Endothelial cell of umbilical vein (primary cell): ENCODE results near the gene TMEM186. TPM values are rescaled to one million over a fixed set of nuclear protein-coding genes. Genes with fewer than 3 reads are reported as not detected.

ENCODE experiments used
- BruUV-seq: library from RNA; stranded (reverse); fragments of 400-500 nt; replicated peaks from 2 replicates; lab custom pipeline; 2021; lab: Mats Ljungman, UMichigan
- CTCF ChIA-PET: fragments of 300-600, 350-600 bp; sonication (Branson Sonifier 250); formaldehyde crosslinking; loops from one replicate; lab custom pipeline; 2021; ENCODE audit warnings: antibody characterized with exemption, inconsistent platforms; lab: Charles Lee
- POLR2A ChIA-PET: fragments of 300-600, 350-600 bp; sonication (Branson Sonifier 250); formaldehyde crosslinking; loops from one replicate; lab custom pipeline; 2021; ENCODE audit warnings: antibody characterized with exemption, inconsistent platforms; lab: Charles Lee
- DNase-seq: peaks from one replicate; pipeline ENCODE4 v3.0.0-alpha.2; 2011; ENCODE audit warnings: low read depth, low spot score
- FAIRE-seq: peaks from 2 replicates; lab custom pipeline; 2011; peaks lifted over from hg19 to GRCh38; lab: Jason Lieb, UNC
- H2AFZ ChIP-seq: 2 replicates; pipeline ENCODE4 v1.6.0; 2012; ENCODE audit warnings: low read depth, low read length, control low read depth, inconsistent platforms
- H3K27ac ChIP-seq: 2 replicates; pipeline ENCODE4 v1.5.1; 2011; ENCODE audit warnings: low read depth, mild to moderate bottlenecking, control low read depth, low read length, moderate library complexity; ENCODE audit not compliant: insufficient read depth
- H3K27me3 ChIP-seq, 2 experiments: 2 replicates each; pipeline versions ENCODE4 v1.6.0 to v1.6.1; 2011; ENCODE audit warnings: low read length in 2 of 2, mixed read lengths in 1 of 2; ENCODE audit not compliant: control insufficient read depth in 2 of 2, insufficient read depth in 2 of 2
- H3K36me3 ChIP-seq, 2 experiments: 2 replicates in 1 of 2; 3 replicates in 1 of 2; pipeline ENCODE4 v1.5.1; 2011; ENCODE audit warnings: low read length in 2 of 2, mild to moderate bottlenecking in 1 of 2, moderate library complexity in 1 of 2; ENCODE audit not compliant: control insufficient read depth in 2 of 2, insufficient read depth in 2 of 2; ENCODE audit errors: extremely low read depth in 1 of 2
- H3K4me1 ChIP-seq: 3 replicates; pipeline ENCODE4 v1.5.1; 2011; ENCODE audit warnings: mild to moderate bottlenecking, low read length; ENCODE audit not compliant: control insufficient read depth, insufficient read depth; ENCODE audit errors: extremely low read depth
- H3K4me2 ChIP-seq: 2 replicates; pipeline ENCODE4 v1.6.1; 2011; ENCODE audit warnings: low read length, control low read depth, mixed read lengths; ENCODE audit not compliant: insufficient read depth
- H3K4me3 ChIP-seq, 3 experiments: fragments of 200-600 bp in 1 of 3; sonication (generic), shearing (Covaris generic) in 1 of 3; replicated peaks in 1 of 3; 2 replicates each; pipeline ENCODE4 v1.5.1; 2011 to 2016; ENCODE audit warnings: control low read depth in 3 of 3, low read length in 3 of 3, mild to moderate bottlenecking in 2 of 3, inconsistent platforms in 1 of 3, low read depth in 1 of 3, moderate library complexity in 1 of 3; ENCODE audit not compliant: insufficient read depth in 1 of 3
- H3K79me2 ChIP-seq: 2 replicates; pipeline ENCODE4 v1.6.0; 2012; ENCODE audit warnings: low read length, inconsistent platforms; ENCODE audit not compliant: control insufficient read depth, insufficient read depth
- H3K9ac ChIP-seq: replicated peaks from 2 replicates; pipeline ENCODE3; 2011; ENCODE audit warnings: low read length, control low read depth; ENCODE audit not compliant: insufficient read depth; ENCODE audit errors: extremely low read depth
- H3K9me1 ChIP-seq: replicated peaks from 3 replicates; pipeline ENCODE4 v1.6.0; 2011; ENCODE audit warnings: mild to moderate bottlenecking, low read length; ENCODE audit not compliant: control insufficient read depth, insufficient read depth; ENCODE audit errors: extremely low read depth
- H3K9me3 ChIP-seq: replicated peaks from 2 replicates; pipeline ENCODE4 v1.5.1; 2012; ENCODE audit warnings: low read length, inconsistent platforms; ENCODE audit not compliant: control insufficient read depth, insufficient read depth
- H4K20me1 ChIP-seq: replicated peaks from 2 replicates; pipeline ENCODE3; 2011; ENCODE audit warnings: mild to moderate bottlenecking, low read length; ENCODE audit not compliant: control insufficient read depth, insufficient read depth; ENCODE audit errors: extremely low read depth
- FOS ChIP-seq: IDR thresholded peaks from 2 replicates; pipeline ENCODE4 v1.6.1; 2011; ENCODE audit warnings: mild to moderate bottlenecking, low read length, moderate library complexity, borderline replicate concordance; ENCODE audit not compliant: insufficient read depth
- JUN ChIP-seq: IDR thresholded peaks from 2 replicates; pipeline ENCODE4 v1.6.1; 2011; ENCODE audit warnings: borderline replicate concordance, low read depth; ENCODE audit not compliant: insufficient read length, insufficient read depth
- MYC ChIP-seq: IDR thresholded peaks from one replicate; pipeline ENCODE4 v1.6.1; 2011; ENCODE audit warnings: mild to moderate bottlenecking, low read depth, low read length
- POLR2AphosphoS5 ChIP-seq: IDR thresholded peaks from 2 replicates; pipeline ENCODE4 v1.6.1; 2012; ENCODE audit warnings: low read depth, mild to moderate bottlenecking, control low read depth, low read length, moderate library complexity; ENCODE audit not compliant: insufficient read depth
- dilution Hi-C: fragments of 300-500 bp; cut with MboI; formaldehyde crosslinking; loops from one replicate; pipeline ENCODE4 v1.15.0; 2019; ENCODE audit warnings: low sequenced_read_pairs; ENCODE audit not compliant: extremely low pct_ligation_motif_present
- intact Hi-C: fragments of 100-400 bp; cut with micrococcal nuclease; formaldehyde crosslinking; loops from one replicate; pipeline ENCODE4 v1.10.0; 2022
- polyA plus RNA-seq, 4 experiments: library from polyadenylated mRNA; depleted of rRNA in 3 of 4; stranded (reverse) in 3 of 4; unstranded in 1 of 4; fragments of >200 nt; gene quantifications; 2 replicates each; pipeline versions ENCODE4 v1.2.1 to v1.2.3, GENCODE V29; 2011 to 2012; ENCODE audit warnings: missing spikeins in 1 of 4
- total RNA-seq: library from RNA; stranded (reverse); gene quantifications from 2 replicates; pipeline ENCODE4 v1.2.3, GENCODE V29; 2021
- TF ChIP-seq, protein P1 (sequence below), 2 donors: IDR thresholded peaks; 1 replicate in 1 of 2; 2 replicates in 1 of 2; pipeline ENCODE4 v1.5.1; 2011; ENCODE audit warnings: low read length in 2 of 2, mild to moderate bottlenecking in 2 of 2, moderate library complexity in 2 of 2, control low read depth in 1 of 2, inconsistent platforms in 1 of 2, low read depth in 1 of 2; ENCODE audit not compliant: insufficient read depth in 1 of 2; ENCODE audit errors: extremely low read depth in 1 of 2

The TMEM186 gene
- total and polyA plus RNA-seq, 2 donors (not counting 3 experiments of a cell fraction or from before 2014, with no cell fraction given) = 8.0 to 9.6 TPM

DNA sequence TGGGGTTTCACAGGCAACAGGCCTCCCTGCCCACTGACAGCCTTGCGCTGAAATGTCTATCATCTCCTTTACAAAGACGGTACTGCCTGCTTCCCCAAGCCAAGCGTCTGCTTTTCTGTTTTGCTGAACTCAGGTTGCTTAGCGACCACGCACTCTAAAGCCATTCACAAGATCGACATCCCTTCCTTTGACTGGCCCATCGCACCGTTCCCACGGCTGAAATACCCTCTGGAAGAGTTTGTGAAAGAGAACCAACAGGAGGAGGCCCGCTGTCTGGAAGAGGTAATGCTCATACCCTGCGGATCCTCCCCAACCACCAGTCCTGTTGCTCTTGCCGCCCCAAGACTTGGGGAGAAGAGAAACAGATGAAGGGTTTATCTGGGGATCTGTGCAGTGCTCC lies 28.7 kb downstream of the TMEM186 start:
- BruUV-seq = no TSS peak
- dilution Hi-C loops = no loop called here
- FAIRE-seq = no peak

DNA sequence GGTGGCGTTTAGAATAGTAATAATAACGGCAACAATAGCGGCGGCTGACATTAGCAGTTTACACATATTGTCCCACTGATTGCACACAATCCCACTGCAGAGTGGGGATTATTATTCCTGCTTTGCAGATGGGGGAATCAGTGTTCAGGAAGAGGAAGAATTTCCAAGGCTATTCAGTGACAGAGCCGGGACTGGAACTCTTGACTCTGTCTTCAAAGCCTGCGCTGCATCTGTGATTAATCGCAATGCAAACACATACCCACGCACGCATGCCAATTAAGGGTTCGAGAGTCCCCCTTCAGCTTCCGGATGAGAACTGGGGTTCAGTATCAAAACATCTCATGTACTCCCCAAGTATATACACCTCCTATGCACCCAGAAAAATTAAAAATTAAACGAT lies 29.2 kb downstream of the TMEM186 start:
- no peak overlapping the region for H3K27ac ChIP-seq
- BruUV-seq = no TSS peak
- no peaks in the 10 kb centered on the region for H3K9me1 ChIP-seq
- CTCF ChIA-PET = no interaction called here
- TF ChIP-seq MYC (no peak), JUN (no peak), POLR2AphosphoS5 (no peak), FOS (no peak)
- TF ChIP-seq, protein P1, sequence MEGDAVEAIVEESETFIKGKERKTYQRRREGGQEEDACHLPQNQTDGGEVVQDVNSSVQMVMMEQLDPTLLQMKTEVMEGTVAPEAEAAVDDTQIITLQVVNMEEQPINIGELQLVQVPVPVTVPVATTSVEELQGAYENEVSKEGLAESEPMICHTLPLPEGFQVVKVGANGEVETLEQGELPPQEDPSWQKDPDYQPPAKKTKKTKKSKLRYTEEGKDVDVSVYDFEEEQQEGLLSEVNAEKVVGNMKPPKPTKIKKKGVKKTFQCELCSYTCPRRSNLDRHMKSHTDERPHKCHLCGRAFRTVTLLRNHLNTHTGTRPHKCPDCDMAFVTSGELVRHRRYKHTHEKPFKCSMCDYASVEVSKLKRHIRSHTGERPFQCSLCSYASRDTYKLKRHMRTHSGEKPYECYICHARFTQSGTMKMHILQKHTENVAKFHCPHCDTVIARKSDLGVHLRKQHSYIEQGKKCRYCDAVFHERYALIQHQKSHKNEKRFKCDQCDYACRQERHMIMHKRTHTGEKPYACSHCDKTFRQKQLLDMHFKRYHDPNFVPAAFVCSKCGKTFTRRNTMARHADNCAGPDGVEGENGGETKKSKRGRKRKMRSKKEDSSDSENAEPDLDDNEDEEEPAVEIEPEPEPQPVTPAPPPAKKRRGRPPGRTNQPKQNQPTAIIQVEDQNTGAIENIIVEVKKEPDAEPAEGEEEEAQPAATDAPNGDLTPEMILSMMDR (IDR thresholded peaks at IDR 0.05; ENCODE audit: extremely low read depth in 1 of 2, insufficient read depth in 1 of 2, low read depth in 1 of 2, low read length in 2 of 2) = no peak
- no peaks in the 10 kb centered on the region for H3K36me3 ChIP-seq
- POLR2A ChIA-PET = no interaction called here
- FAIRE-seq (no peak), DNase-seq (no peak)
- H4K20me1 ChIP-seq = no peaks in the 10 kb centered on the region
- no peaks in the 10 kb centered on the region for H3K79me2 ChIP-seq
- dilution Hi-C loops (no loop called here), intact Hi-C loops (no loop called here)
- H3K9ac ChIP-seq = no peak overlapping the region
- no peak overlapping the region for H3K4me3 ChIP-seq
- no peak overlapping the region for H3K4me2 ChIP-seq
- H2AFZ ChIP-seq = no peak overlapping the region
- no peaks in the 10 kb centered on the region for H3K4me1 ChIP-seq
- H3K27me3 ChIP-seq = no peaks in the 10 kb centered on the region
- no peaks in the 10 kb centered on the region for H3K9me3 ChIP-seq

More for the DNA sequence above, 28.7 kb downstream of the TMEM186 start:
- Histone ChIP-seq H4K20me1 (no peaks in the 10 kb centered on the region), H3K9ac (no peak overlapping the region), H3K36me3 (no peaks in the 10 kb centered on the region), H3K27ac (no peak overlapping the region), H2AFZ (no peak overlapping the region), H3K79me2 (no peaks in the 10 kb centered on the region), H3K9me3 (no peaks in the 10 kb centered on the region), H3K4me2 (no peak overlapping the region), H3K27me3 (no peaks in the 10 kb centered on the region), H3K9me1 (no peaks in the 10 kb centered on the region), H3K4me3 (no peak overlapping the region), H3K4me1 (no peaks in the 10 kb centered on the region)
- intact Hi-C loops = no loop called here
- ChIA-PET CTCF (no interaction called here), POLR2A (no interaction called here)
- no peak for DNase-seq
- TF ChIP-seq JUN (no peak), POLR2AphosphoS5 (no peak), MYC (no peak)
- TF ChIP-seq, protein P1 (IDR thresholded peaks at IDR 0.05; ENCODE audit: extremely low read depth in 1 of 2, insufficient read depth in 1 of 2, low read depth in 1 of 2, low read length in 2 of 2) = no peak
